K562 (cell line): Measurements from ENCODE around the gene ADAM15. TPM values are rescaled to one million over a fixed set of nuclear protein-coding genes. Genes with fewer than 3 reads are reported as not detected.

Source experiments
- ARID2 ChIP-seq: fragments of 450-650 bp; IDR thresholded peaks from 2 replicates; pipeline ENCODE4 v1.6.1; 2017; ENCODE audit warnings: antibody characterized with exemption, mild to moderate bottlenecking
- DLX4 ChIP-seq: fragments of 250-450 bp; sonication (Bioruptor Pico); IDR thresholded peaks from 2 replicates; pipeline ENCODE4 v1.6.1; 2021; ENCODE audit warnings: mild to moderate bottlenecking
- ETV6 ChIP-seq, 3 experiments: fragments of 150-350 bp in 1 of 3; sonication (generic) in 1 of 3; formaldehyde crosslinking in 1 of 3; IDR thresholded peaks; 2 replicates each; pipeline versions ENCODE4 v1.6.1 to v1.8.0; 2014 to 2022; ENCODE audit warnings: borderline replicate concordance in 2 of 3, low read depth in 2 of 3, antibody characterized with exemption in 1 of 3, low read length in 1 of 3, mild to moderate bottlenecking in 1 of 3, missing genetic modification reagents in 1 of 3
- HDGF ChIP-seq: fragments of 450-650 bp; IDR thresholded peaks from 2 replicates; pipeline ENCODE4 v1.6.1; 2016
- HES1 ChIP-seq: fragments of 450-650 bp; IDR thresholded peaks from 2 replicates; pipeline ENCODE4 v1.6.1; 2016; ENCODE audit warnings: low read depth, mild to moderate bottlenecking, moderate library complexity
- NFE2 ChIP-seq: IDR thresholded peaks from 2 replicates; pipeline ENCODE4 v1.6.1; 2014; ENCODE audit warnings: antibody characterized with exemption, low read depth
- RBM22 ChIP-seq: fragments of 200-400 bp; formaldehyde crosslinking; IDR thresholded peaks from 2 replicates; pipeline ENCODE4 v1.6.1; 2018; ENCODE audit warnings: low read length, low read depth; ENCODE audit not compliant: poor library complexity, severe bottlenecking
- SIRT6 ChIP-seq: IDR thresholded peaks from one replicate; pipeline ENCODE4 v1.6.1; 2012; ENCODE audit warnings: low read depth, mild to moderate bottlenecking, control low read depth, inconsistent platforms, low read length, moderate library complexity
- SMC3 ChIP-seq: conservative IDR thresholded peaks from 2 replicates; pipeline ENCODE4 v1.6.1; 2011; ENCODE audit warnings: low read depth, low read length, improper control_type of control experiment; ENCODE audit not compliant: insufficient read depth
- SREBF2 ChIP-seq: sonication (generic); formaldehyde crosslinking; IDR thresholded peaks from 2 replicates; pipeline ENCODE4 v1.4.0; 2020; ENCODE audit warnings: mild to moderate bottlenecking, missing genetic modification reagents
- TAL1 ChIP-seq: fragments of 450-650 bp; IDR thresholded peaks from 2 replicates; pipeline ENCODE4 v1.6.1; 2016; ENCODE audit warnings: mild to moderate bottlenecking
- TOE1 ChIP-seq, 2 experiments: fragments of 450-650 bp in 1 of 2; sonication (generic) in 1 of 2; formaldehyde crosslinking in 1 of 2; IDR thresholded peaks; 2 replicates each; pipeline versions ENCODE4 v1.7.1 to v1.8.0; 2016 to 2022; ENCODE audit warnings: borderline replicate concordance in 2 of 2, mild to moderate bottlenecking in 2 of 2, antibody characterized with exemption in 1 of 2, inconsistent platforms in 1 of 2, low read depth in 1 of 2, missing genetic modification reagents in 1 of 2, moderate library complexity in 1 of 2
- VEZF1 ChIP-seq: fragments of 200-800 bp; sonication (Bioruptor generic); IDR thresholded peaks from 2 replicates; pipeline ENCODE4 v1.6.1; 2017; ENCODE audit warnings: missing genetic modification characterization, missing compliant biosample characterization
- ZC3H11A ChIP-seq: IDR thresholded peaks from 2 replicates; pipeline ENCODE4 v1.6.1; 2012; ENCODE audit warnings: low read depth, low read length, improper control_type of control experiment
- ZNF75A ChIP-seq: fragments of 450-650 bp; formaldehyde crosslinking; IDR thresholded peaks from 2 replicates; pipeline ENCODE4 v1.4.0; 2020; ENCODE audit warnings: mild to moderate bottlenecking
- polyA plus RNA-seq, 8 experiments: library from polyadenylated mRNA; depleted of rRNA in 4 of 8; stranded (reverse) in 5 of 8; unstranded in 3 of 8; fragments of >200 nt; fragmentation: Nextera tagmentation in 2 of 8; fragmentation: Illumina TruSeq in 1 of 8; extraction: Ambion mirVana in 2 of 8; extraction: Trizol in 1 of 8; gene quantifications; 2 replicates each; pipeline versions ENCODE4 v1.2.1 to v1.2.3, GENCODE V29; 2011 to 2014; ENCODE audit warnings: inconsistent platforms in 1 of 8, missing spikeins in 1 of 8
- total RNA-seq, 7 experiments: library from RNA; depleted of rRNA in 6 of 7; stranded (reverse); fragments of >200 nt in 6 of 7; fragmentation: Illumina TruSeq in 2 of 7; extraction: Trizol in 2 of 7; gene quantifications; 2 replicates each; pipeline versions ENCODE4 v1.2.1 to v1.2.3, GENCODE V29; 2011 to 2021; ENCODE audit warnings: low replicate concordance in 1 of 7
- TF ChIP-seq, protein P1 (sequence below): sonication (generic); formaldehyde crosslinking; IDR thresholded peaks from 2 replicates; pipeline ENCODE4 v1.8.1; 2023; ENCODE audit warnings: mild to moderate bottlenecking, missing genetic modification reagents
- TF ChIP-seq, protein P2 (sequence below): fragments of 200-800 bp; sonication (Bioruptor generic); IDR thresholded peaks from 2 replicates; pipeline ENCODE4 v1.6.1; 2017; ENCODE audit warnings: missing genetic modification characterization, missing compliant biosample characterization

Gene ADAM15
- total and polyA plus RNA-seq, 9 of the 15 experiments (the other 6 are each of a cell fraction or from before 2014, with no cell fraction given), result 0.69 to 72.3 (median 32.8) TPM

GRCh38 chr1:155062702-155063411, 11.7 kb downstream of the ADAM15 start (continued):
- TF ChIP-seq, protein P1, sequence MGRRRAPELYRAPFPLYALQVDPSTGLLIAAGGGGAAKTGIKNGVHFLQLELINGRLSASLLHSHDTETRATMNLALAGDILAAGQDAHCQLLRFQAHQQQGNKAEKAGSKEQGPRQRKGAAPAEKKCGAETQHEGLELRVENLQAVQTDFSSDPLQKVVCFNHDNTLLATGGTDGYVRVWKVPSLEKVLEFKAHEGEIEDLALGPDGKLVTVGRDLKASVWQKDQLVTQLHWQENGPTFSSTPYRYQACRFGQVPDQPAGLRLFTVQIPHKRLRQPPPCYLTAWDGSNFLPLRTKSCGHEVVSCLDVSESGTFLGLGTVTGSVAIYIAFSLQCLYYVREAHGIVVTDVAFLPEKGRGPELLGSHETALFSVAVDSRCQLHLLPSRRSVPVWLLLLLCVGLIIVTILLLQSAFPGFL (CRISPR knock-in tag), result peak; percentile 87; the same call in 1 of the 2 replicates
- TF ChIP-seq ZC3H11A (no peak), NFE2 (no peak), HES1 (no peak), SREBF2 (CRISPR knock-in tag) (no peak), DLX4 (CRISPR knock-in tag) (no peak), TOE1 (IDR thresholded peaks at IDR 0.05; ENCODE audit: borderline replicate concordance) (0 out of 2 replicates have a peak, but pooled peaks have one; percentile 40), TOE1 (CRISPR knock-in tag; IDR thresholded peaks at IDR 0.05; ENCODE audit: borderline replicate concordance, low read depth) (no peak), ETV6 (IDR thresholded peaks at IDR 0.05; ENCODE audit: borderline replicate concordance in 1 of 2, low read depth in 2 of 2, low read length in 1 of 2) (no peak), ETV6 (CRISPR knock-in tag; IDR thresholded peaks at IDR 0.05; ENCODE audit: borderline replicate concordance) (no peak), ZNF75A (CRISPR knock-in tag) (no peak), HDGF (no peak), VEZF1 (CRISPR knock-in tag) (peak; percentile 66), SMC3 (peak; percentile 96), ARID2 (peak; percentile 94), SIRT6 (no peak), TAL1 (no peak), RBM22 (no peak)
- TF ChIP-seq, protein P2, sequence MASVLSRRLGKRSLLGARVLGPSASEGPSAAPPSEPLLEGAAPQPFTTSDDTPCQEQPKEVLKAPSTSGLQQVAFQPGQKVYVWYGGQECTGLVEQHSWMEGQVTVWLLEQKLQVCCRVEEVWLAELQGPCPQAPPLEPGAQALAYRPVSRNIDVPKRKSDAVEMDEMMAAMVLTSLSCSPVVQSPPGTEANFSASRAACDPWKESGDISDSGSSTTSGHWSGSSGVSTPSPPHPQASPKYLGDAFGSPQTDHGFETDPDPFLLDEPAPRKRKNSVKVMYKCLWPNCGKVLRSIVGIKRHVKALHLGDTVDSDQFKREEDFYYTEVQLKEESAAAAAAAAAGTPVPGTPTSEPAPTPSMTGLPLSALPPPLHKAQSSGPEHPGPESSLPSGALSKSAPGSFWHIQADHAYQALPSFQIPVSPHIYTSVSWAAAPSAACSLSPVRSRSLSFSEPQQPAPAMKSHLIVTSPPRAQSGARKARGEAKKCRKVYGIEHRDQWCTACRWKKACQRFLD, result no peak
